GM19238 (cell line): ENCODE measurements around the gene ALAS2.
"Not testable (repeated sequence)": the region's sequence is repeated elsewhere in the genome, so short reads cannot be mapped to it uniquely, and the experiment has no call there.

Source experiments
- DNase-seq: peaks from one replicate; pipeline ENCODE4 v3.0.0; 2011; ENCODE audit warnings: low spot score; ENCODE audit not compliant: insufficient read length

The ALAS2 gene, protein sequence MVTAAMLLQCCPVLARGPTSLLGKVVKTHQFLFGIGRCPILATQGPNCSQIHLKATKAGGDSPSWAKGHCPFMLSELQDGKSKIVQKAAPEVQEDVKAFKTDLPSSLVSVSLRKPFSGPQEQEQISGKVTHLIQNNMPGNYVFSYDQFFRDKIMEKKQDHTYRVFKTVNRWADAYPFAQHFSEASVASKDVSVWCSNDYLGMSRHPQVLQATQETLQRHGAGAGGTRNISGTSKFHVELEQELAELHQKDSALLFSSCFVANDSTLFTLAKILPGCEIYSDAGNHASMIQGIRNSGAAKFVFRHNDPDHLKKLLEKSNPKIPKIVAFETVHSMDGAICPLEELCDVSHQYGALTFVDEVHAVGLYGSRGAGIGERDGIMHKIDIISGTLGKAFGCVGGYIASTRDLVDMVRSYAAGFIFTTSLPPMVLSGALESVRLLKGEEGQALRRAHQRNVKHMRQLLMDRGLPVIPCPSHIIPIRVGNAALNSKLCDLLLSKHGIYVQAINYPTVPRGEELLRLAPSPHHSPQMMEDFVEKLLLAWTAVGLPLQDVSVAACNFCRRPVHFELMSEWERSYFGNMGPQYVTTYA

DNA sequence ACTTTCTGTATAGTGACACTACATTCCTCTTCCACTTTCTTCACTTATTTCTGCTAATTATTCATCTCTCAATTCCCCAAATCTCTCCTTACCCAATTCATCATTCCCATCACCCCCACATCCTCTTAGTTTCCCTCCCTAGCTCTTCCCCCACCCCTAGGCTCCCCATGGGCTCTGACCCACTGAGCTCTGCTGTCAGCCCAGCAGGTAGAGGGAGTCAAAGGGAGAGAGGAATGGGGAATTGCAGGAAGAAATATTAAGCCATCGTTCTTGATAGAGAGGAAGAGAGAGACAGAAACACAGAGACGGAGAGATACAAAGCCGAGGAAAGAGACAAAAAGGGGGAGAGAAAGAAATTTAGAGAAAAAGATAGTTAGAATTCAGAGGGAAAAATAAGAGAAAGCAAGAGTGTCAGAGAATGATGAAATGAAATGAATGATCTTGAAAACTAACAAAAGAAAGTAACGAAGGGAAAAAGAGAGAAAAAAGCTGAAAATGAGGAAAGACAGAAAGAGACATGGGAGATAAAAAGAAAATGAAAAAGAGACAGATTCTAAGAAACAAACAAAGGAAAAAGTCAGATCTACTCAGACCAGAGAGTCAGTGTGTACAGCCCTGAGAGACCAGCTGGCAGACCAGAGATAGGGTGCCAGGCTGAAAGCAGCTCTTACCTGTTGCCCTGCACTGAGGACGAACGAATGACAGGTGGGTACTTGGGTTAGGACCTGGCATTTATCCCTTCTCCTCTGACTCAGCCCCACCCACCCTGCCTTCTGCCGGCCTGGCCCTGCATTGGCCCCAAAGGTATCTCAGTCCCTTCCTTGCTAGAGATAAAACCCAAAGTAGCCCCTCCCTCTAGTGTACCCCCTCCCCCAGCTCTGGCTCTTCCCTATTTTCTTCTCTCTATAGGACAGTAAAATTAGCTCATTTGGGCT lies at the start of gene ALAS2:
Gene ALAS2 (minus strand): TSS at position 707 of the 935 bp plus-strand sequence. CDS start 4,977 bp downstream, outside the sequence.
- DNase-seq = no peak

DNA sequence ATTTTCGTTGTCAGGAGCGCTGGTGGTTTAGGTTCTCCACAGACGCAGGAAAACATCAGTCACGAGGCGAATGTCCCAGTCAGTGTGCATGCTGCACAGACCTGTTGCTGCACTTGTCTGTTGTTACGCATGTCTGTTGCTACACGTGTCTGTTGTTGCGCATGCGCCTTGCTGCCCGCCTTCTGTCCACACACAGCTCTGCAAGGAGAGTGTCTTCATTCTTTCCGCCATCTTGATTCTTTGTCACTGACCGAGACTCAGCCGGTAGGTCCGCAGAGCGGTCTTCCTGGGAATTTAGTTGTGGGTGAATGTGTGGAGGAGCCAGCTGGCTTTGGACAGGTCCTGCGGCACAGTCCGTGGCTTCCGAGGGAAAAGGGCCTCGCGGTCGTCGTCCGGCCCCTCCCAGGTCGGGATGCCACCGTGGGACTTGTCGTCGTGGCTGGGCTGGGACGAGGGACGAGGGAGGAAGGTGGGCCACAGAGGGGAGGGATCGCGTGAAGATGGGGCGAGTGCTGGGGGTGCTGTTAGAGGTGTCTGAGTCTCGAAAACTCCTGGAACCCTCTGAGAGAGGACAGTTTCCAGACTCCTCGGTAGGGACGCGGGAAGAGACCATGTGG lies 44.2 kb upstream of the ALAS2 start, which contains the start of gene PAGE2B:
Gene PAGE2B (plus strand): TSS at position 180 of the 617 bp plus-strand sequence. CDS start 1,012 bp downstream, outside the sequence.
- DNase-seq = no peak

DNA sequence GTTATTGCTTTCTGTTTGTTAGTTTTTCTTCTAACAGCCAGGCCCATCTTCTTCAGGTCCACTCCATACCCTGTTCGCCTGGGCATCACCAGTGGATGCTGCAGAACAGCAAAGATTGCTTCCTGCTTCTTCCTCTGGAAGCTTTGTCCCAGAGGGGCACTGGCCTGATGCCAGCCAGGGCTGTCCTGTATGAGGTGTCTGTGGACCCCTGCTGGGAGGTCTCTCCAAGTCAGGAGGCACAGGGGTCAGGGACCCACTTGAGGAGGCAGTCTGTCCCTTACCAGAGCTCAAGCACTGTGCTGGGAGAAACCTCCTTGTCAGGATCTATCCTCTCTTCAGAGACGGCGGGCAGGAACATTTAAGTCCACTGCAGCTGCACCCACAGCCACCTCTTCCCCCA lies 41.5 kb upstream of the ALAS2 start:
- DNase-seq = no peak

DNA sequence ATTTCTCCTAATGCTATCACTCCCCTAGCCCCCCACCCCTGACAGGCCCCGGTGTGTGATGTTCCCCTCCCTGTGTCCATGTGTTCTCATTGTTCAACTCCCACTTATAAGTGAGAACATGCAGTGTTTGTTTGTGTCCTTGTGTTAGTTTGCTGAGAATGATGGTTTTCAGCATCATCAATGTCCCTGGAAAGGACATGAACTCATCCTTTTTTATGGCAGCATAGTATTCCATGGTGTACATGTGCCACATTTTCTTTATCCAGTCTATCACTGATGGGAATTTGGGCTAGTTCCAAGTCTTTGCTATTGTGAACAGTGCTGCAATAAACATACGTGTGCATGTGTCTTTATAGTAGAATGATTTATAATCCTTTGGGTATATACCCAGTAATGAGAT lies 36.4 kb upstream of the ALAS2 start:
- DNase-seq = not testable (repeated sequence)

DNA sequence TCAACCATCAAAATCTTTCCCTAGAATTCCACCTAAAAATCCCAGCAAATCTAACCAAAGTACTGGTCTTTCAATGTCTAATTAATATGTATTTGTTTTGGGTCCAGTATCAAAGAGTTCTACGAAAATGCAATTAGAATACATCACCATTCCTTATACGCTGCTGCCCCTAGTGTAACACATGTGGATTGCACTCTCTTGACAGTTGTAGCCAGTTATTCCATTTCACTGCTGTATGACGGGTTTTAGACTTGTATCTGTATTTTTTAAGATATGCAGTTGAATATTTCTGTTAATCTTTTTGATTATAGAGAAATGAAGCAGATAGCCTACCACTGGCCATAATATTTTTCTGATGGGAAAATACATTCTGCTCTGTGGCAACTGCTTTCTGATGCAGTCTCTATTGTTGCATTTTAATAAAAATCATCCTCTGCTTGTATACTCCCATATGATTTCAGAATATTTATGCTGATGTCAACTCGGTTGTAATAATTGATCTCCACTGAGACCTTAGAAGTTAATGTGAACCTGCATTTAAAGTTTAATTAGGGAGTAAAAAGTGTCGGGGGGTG lies 27.0 kb upstream of the ALAS2 start:
- no peak for DNase-seq

DNA sequence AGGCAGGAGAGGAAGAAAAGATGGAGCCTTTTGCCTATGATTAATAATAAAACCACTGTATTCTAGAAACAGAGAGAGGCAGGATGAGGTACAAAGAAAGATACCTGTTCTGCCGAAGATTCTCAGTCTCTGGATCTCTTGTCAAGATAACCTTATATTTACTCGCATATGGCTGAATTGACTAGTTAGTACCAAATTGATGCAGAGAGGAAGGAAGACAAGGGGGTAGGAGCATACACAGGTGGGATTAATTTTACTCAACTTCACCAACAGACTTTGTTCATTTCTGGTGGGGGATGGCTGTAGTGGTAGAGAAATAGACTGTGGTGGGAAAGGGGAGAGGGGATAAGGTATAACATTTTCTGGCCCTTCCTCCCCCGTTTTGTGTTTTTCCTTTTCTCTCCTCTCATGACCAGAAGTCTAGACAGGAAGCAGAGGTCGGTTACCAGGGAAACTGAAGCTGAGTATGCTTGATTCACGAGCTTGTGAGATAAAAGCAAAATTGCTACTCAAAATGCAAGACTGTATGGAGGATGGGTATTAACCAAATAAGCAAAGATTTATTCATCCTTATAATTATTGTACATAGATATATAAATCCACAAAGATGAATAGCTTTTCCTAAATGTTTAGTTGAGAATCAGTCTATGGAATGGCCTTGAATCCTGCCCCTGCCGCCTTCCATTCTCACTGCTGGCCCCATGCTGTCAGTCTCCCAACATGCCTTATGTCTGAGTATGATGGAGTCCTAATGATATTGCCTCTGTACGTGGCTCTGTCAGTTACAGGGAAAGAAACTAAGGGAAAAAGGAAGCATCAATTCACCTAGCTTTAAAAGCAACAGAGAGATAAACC lies 26.3 kb upstream of the ALAS2 start:
- no peak for DNase-seq

DNA sequence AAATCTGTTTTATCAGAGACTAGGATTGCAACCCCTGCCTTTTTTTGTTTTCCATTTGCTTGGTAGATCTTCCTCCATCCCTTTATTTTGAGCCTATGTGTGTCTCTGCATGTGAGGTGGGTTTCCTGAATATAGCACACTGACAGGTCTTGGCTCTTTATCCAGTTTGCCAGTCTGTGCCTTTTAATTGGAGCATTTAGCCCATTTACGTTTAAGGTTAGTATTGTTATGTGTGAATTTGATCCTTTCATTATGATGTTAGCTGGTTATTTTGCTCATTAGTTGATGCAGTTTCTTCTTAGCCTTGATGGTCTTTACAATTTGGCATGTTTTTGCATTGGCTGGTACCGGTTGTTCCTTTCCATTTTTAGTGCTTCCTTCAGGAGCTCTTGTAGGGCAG lies 19.8 kb upstream of the ALAS2 start:
- DNase-seq = not testable (repeated sequence)

DNA sequence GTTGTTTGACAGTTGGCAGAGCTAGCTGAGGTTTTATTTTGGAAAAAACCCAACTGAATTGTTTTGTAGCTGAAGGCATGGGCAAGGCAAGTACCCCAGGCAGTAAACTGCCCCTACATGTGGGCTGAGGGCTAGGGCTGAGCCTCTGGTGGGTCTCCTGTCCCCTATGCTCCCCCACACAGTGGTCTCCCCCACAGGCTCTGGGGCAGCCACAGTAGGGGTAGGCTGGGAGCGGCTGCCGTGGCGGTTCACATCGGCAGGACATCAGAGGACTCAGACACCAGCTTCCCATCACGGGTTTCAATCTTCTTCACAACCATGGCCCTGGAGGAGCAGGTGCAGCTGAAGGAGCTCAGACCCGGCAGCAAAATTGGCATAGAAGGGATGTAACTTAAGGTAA lies 10.7 kb upstream of the ALAS2 start:
- no peak for DNase-seq

DNA sequence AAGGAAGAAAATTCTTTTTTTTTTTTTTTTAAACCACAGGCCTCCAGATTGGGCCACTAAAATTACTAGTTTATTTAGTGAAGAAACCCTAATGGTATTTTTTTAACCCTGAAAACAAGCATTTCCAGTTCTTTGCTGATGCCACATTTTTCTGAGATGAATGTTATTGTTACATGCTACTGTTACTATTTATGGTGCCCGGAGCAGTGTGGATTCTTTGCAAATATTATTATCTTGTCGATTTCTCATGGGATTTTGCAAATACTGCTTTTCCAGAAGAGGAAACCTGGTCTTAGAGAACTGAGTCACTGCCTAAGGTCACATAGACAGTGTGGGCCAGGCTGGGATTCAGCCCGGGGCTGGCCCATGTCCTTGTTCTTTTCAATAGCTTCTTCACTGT lies 8.7 kb upstream of the ALAS2 start:
- no peak for DNase-seq

DNA sequence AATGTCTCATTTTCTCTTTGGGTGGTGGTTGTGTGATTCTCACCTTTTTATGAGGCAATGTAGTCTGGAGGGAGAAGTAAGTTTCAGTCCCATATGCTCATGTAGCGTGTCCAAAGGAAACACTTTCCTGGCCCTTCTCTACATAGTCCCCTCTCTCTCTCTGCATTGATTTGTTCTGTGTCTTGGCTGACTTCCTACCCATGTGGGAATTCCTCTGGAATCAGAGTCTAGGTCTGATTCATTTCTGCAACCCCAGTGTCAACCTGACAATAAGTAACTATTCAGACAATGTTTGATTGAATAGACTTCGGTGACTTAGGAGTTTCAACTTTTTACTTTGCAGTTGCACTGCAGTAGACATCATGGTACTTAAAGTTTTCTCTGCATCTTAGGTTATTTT lies 2.7 kb upstream of the ALAS2 start:
- no peak for DNase-seq

DNA sequence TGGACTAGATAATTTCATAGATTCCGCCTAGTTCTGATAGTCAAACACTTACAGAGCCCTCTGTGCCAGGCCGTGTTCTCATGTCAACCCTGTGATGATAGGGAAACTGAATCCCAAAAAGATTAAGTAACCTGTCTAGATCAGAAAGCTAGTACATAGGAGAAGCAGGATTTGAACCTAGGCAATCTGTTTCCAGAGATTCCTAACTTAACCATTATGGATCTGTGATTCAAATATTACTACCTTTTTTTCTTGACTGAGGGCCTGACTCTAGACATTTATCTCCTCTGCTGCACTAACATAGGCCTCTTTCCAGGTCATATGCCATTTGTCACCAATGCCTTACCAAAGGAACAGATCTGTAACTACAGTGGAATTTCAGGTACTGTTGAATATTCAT lies 1.5 kb downstream of the ALAS2 start:
- DNase-seq = no peak

DNA sequence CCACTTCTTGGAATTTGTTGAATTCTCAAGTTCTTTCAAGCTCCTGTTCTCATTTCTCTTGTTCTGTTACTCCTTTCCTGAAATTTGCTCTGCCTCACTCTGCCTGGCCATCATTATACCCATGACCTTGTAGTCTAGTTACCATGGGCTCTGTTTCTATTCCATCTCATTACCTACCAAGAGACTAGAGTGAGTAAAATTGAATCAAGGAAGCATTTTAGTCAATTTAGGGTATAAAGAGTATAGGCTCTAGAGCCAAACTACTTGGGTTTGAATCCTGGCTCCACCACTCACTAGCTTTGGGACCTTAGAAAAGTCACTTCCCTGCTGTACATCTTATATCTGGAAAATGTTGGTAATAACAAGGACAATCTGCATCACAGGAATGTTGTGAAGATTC lies 2.2 kb downstream of the ALAS2 start:
- DNase-seq = no peak

DNA sequence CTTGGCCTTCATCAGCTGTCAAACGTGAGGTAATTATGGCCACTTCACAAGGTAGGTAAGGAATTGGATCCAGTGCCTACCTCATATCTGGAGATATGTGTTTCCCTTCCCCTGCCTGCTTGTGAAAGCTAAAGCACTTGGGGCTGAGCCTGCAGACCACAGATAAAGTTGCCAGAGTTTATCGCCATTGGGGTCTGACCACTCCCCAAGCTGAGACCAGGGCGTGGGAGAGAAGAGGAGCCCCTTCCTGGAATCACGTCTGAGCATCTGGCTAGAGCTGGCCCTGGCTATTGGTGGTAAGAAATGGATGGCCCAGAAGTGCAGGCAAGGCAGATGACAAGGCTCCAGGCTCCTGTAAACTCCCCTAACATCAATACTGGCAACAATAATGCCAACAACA lies 2.7 kb downstream of the ALAS2 start:
- DNase-seq = no peak

DNA sequence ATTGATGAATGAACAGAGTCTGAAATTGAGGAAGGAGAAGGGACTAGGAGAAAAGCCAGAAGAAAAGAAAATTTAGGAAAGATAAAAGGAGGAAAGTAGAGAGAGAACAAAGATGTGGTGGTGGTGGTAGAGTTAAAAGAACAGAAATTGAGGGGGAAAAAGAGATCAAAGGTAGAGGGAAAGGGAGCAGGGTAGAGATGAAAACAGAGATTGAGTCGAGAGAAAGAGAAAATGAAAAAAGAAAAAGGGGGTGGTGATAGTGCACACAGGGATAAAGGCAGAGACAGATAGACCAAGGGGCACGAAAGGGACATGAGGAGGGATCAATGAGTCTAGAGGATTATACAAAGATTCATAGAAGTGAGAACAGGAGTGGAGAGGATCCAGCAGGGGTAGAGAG lies 3.9 kb downstream of the ALAS2 start:
- DNase-seq = no peak

DNA sequence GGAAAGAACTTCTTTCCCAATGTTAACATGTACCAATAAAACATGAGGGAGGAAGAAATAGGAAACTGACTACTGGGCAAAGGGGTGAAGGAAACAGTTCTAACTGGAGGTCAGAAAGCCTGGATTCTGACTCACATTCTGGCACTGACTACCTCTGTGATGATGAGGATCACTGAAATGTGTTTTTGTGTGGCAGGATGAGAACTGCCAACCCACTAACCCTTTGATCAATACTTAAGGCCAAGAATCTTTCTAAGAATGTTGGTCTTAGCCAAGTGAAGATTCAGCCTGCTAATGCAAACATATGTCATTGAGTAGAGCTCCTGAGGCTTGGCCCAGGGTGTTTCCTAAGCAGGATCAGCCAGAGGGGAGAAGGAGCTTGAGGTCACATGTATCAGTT lies 4.6 kb downstream of the ALAS2 start:
- no peak for DNase-seq

DNA sequence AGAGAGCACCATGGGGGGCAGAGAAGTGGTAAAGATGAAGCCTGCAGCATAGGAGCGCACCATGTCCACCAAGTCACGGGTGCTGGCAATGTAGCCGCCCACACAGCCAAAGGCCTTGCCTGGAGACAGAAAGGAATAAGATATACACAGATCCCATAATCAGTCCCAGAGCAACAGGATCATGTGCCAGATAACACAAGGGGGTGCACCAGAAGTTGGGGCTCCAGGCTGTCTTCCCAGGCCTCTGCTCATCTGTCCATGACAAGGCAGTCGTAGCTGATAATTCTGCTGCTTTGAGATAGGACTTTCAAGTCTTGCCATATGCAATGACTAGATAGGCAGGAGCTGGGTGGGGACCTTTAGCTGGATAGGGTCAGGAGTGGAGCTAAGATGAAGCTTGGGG lies 15.9 kb downstream of the ALAS2 start:
- no peak for DNase-seq

DNA sequence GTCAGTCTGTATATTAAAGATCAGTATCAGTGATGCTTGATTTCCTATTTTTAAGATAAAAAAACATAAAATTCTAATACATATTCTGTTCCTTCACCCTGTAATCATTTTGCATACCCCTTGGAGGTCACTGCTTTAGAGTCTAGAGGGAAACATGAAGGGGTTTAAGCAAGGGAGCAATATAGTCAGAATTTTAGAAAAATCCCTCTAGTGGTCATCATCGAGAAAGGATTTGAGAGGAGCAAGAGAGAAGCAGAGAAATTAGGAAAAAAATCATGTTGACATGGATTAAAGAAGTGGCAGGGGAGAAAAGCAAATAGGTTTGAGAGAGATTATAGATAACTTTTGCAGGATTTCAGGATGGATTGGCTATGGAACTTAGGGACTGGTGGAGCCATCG lies 19.5 kb downstream of the ALAS2 start:
- no peak for DNase-seq

DNA sequence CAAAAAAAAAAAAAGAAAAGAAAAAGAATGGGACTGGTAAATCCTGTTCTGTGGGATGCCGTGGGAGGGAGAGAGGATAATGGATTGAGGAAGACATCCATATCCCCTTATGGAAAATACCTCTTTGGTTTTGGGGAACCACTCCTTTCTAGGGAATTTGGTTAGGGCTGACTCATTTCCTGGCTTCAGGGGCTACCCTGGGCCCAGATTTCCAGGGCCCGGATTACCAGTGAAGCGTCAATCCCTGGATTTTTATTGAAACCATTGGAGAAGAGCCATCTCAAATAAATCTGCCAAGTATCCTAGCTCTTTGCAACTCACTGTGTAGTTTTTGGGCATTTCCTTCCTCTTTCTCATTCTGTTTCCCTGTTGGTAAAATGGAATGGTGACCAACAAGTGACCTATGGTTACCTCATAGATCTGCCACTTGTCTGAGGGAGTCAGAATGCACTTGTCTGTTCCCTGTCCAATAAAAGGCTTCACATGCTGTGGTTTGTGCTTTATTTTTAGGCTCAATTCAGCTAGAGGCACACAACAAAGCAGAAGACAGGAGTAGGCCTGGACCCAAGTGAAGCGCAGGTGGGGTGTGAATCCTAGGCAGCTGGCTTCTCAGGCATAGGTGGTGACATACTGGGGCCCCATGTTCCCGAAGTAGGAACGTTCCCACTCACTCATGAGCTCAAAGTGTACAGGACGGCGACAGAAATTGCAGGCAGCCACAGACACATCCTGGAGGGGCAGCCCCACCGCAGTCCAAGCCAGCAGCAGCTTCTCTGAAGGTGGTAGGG lies 22.0 kb downstream of the ALAS2 start:
- no peak for DNase-seq

DNA sequence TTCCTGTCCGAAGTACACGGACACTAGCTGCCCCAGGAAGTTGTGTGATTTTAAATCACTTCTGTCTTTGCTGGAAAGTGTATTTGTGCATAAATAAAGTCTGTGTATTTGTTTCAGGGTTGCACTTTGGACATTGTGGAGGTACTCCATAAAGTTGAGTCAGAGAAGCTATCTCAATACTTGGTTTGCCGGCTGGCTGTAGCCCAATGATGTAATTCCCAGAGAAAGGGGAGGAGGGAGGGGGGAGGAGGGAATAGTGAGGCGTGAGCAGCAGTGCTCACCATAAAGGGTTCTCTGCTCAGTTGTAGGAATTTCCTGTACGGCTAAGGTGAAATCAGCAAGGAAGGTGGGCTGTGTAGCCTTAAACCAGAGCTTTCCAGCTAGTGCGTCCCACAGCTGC lies 23.1 kb downstream of the ALAS2 start:
- DNase-seq = no peak
